GM03348 (cell line): ENCODE measurements around the gene GCC1.
A peak's percentile ranks its signal among the peaks of the same experiment; 100 is the strongest.

Source experiments
- DNase-seq: peaks from one replicate; pipeline ENCODE4 v3.0.0; 2012; ENCODE audit warnings: low spot score

Gene GCC1

GRCh38 chr7:127585044-127585953 is at the start of gene GCC1:
Gene GCC1, minus strand, starts transcription at chr7:127585596. Its CDS starts 414 bp downstream, at chr7:127585182.
- peak; percentile 98 for DNase-seq

DNA sequence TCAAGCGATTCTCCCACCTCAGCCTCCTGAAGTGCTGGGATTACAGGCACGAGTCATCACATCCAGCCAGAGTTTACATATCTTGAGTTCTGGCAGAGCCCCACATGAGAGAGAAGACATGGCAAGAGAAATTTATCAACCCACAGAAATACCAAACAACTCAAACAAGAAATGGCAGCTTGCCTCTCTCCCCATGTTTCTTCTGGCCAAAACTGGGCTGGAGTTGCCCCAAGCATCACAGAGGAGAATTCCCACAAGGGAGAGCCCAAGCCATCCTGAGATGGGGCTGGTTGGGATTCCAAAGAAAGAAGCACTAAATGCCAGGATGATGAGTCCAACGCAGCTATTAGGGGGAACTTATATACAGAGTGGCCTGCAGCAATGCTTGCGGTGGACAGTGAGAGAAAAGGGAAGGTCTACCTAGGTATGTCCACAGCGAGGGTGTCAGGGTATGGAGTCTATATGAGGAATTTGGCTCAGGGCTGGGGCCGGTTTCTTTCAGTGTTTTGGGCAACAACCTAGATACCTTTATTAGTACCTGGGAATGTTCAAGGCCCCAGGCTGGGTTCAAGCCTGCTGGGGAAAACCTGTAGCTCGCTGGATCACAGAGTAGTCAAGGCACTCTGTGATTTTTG is 47.0 kb upstream of the GCC1 start:
- peak; percentile 77 for DNase-seq

DNA sequence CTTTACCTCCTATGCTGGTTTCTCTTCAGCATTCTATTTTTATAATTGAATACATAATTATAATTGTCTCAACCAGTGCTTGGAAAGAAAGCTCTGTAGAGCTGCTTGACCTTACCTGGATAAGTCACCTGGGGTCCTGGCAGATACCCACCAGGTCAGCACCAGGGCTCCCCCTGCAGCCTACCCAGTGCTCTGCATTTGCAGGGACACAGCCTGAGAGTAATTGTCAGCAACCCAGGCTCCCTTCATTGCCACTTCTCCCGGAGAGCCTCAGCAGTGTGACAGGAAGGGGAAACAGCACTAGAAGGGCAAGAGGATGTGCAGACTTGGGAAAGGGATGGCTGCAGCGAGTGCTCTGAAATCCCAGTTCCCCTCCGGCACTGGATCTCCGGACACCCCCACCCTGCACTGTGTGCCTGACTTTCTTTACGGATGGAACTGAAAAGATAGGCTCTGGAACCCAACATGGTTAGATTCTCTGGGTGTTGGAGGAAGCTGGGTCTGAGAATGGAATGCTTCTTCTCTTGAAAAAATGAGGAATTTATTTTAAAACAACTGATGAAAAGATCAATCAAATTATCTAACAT is 44.0 kb upstream of the GCC1 start:
- no peak for DNase-seq

DNA sequence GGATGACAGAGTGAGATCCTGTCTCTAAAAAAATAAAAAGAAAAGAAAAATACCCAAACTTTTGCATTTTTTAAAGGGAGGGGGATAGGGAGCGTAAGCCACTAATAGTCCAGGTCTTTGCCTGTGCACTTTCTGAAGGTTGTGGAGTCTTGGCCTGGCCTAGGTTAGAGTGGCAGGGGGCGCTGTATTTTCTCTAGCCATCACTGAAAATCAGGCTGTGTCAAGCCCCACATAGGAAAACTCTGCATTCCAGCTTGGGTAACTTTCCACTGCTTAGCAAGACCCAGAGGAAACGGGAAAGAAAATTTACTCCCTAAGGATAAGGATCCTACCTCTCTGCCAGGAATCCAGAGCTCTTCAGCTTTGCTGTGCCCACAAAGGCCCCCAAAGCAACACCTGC is 43.0 kb upstream of the GCC1 start:
- no peak for DNase-seq

DNA sequence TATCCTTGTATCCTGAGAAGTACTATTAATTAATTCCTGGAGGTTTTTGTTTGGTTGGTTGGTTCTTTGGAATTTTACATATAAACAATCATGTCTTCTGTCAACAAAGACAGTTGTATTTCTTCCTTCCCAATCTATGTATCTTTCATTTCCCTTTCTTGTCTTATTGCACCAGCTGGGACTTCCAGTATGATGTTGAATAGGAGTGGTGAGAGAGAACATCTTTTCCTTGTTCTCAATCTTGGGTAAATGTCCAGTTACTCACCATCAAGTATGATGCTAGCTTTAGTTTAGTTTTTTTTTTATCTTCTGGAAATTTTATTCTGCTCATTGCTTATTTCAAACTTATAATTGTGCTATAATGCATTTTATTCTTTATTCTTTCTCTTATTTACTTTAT is 39.9 kb upstream of the GCC1 start:
- no peak for DNase-seq

- no peak for DNase-seq
Observed at GRCh38 chr7:127620406-127621233, 35.2 kb upstream of the GCC1 start.

- no peak for DNase-seq
Observed at GRCh38 chr7:127619681-127620405, 34.4 kb upstream of the GCC1 start.

DNA sequence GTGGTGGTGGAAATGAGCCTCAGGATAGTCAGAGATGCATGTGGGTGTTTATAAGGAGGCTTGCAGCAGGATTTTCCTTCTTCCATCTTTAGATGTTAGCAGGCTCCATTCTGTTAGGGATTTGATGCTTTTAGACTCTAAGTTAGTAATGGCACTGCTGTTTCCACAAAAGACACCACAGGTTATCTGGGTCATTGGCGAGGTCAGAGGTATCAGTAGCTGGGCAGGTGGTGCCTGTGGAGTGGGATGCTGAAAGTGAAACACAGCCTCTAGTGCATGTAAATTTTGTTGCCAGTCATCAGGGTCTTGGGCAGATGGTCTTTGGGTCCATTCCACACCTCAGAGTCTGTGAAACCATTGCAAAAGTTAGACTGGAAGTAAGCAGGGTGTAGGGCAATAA is 33.4 kb upstream of the GCC1 start:
- no peak for DNase-seq

DNA sequence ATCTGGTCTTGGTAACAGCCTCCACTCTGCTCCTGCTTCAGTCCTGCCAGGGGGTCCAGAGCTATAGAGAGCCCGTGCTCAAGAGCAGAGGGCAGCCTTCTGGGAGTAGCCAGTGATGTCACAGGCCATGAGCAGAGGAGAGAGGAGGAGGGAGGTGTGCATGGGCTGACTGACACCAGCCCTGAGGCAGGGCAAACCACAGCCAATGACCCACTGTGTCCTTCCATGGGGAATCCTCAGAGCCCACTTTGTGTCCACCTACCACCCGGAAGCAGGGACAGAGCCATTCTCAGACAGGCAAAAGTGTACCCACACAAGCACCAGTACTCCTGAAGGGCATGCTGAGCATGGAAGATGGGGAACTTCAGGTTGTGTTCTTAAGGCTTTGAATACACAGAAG is 32.6 kb upstream of the GCC1 start, which contains the start of gene PAX4:
PAX4 (minus strand) TSS at position 101 of the 400 bp plus-strand sequence. CDS start 2,214 bp downstream, outside the sequence.
- DNase-seq: no peak

DNA sequence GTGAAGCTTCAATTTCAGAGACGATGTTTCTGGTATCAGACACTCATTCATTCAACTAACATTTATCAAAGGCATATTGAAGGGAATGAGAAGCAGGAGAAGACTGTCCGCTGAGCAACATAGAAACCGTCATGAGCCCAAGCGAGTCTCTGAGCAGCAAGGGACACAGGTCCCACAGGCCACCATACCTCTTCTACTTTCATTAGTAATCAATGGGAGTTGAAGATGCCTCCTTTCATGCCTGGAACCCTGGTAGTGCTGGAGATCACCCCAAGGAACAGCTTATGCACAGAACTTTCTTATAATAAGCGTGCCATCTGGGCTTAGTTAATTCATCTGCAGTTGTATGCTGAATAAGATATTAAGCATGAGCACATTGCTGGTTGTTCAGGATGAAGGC is 31.3 kb upstream of the GCC1 start:
- no peak for DNase-seq

DNA sequence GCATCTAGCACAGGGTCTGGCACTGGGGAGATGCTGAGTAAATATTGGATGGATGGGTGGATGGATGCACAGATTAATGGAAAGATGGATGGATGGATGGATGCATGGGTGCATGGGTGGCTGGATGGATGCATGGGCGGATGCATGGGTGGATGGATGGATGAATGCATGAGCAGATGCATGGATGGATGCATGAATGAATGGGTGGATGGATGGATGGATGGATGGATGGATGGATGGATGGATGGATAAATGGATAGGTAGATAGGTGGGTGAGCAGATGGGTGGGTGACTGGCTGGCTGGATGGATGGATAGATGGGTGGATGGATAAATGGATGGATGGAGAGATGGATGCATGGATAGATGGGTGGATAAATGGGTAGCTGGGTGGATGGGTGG is 26.9 kb upstream of the GCC1 start:
- no peak for DNase-seq

GRCh38 chr7:127609297-127609696 is 23.9 kb upstream of the GCC1 start:
- no peak for DNase-seq

- DNase-seq: no peak
Observed at GRCh38 chr7:127608446-127608845, 23.1 kb upstream of the GCC1 start.

DNA sequence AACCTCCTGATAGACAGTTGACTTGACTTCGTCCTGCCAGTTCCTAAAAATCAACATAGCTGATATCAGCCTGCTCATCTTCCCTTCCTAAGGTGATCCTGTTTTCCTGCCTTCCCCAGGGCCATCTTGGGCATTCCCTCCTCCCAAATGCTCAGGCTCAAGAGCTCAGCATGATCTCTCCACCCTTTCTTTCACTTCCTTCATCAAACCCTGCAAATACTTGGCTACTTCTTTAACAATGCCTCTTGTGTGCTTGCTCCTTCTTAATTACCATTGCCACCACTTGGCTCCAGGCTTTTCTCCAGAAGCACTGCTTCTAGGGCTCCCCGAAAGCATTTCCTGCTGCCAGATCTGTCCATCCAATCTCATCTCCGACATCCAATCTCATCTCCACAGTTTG is 15.5 kb upstream of the GCC1 start:
- no peak for DNase-seq

GRCh38 chr7:127598318-127598717 is 12.9 kb upstream of the GCC1 start:
- DNase-seq: no peak

DNA sequence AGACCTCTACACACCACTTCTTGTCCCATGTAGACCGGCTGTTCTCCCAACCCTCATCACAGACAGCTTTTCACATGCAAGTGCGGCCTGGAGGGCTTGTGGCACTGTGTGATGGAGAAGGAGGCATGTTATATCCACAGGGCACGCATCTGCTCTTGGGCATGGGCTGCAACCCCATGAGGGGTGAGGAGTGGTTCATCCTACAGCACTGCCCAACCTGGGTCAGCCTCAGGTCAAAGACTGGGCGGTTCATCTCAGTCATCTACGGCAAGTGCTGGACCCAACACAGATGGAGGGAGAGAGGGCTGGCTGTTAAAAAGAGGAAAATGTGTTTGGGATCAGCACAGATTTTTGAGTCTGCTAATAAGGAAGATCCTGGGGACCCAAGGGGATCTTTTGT is 10.3 kb upstream of the GCC1 start:
- DNase-seq: no peak

DNA sequence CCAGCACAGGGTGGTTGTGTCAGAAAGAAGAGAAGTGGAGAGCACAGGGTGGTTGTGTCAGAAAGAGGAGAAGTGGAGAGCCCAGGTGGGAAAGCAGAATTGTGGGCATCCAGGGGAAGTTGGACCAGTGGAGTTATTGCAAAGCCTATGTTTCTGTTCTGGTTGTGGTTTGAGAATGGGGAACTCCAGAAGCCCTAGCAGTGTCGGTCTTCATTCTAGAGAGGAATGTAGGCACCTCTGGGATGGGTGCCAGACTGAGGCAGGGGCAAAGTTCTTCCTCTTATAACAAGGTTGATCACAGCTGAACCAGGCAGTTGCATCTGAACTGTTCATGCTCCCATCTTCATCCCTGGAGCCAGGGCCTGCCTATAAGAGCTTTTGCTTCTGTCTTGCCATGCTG is 9.1 kb upstream of the GCC1 start:
- no peak for DNase-seq

DNA sequence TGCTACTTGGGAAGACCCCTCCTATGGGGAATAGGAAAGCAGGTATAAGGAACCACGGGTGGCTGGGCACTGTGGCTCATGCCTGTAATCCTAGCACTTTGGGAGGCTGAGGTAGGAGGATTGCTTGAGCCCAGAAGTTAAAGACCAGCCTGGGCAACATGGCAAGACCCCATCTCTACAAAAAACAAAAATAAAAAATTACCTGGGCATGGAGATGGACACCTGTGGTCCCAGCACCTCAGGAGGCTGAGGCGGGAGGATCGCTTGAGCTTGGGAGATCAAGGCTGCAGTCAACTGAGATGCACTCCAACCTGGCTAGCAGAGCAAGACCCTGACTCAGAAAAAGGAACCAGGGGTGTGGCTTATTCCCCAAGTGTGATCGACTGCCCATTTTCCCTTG is 7.2 kb upstream of the GCC1 start:
- DNase-seq: no peak

- no peak for DNase-seq
Observed at GRCh38 chr7:127591591-127591990, 6.2 kb upstream of the GCC1 start.

DNA sequence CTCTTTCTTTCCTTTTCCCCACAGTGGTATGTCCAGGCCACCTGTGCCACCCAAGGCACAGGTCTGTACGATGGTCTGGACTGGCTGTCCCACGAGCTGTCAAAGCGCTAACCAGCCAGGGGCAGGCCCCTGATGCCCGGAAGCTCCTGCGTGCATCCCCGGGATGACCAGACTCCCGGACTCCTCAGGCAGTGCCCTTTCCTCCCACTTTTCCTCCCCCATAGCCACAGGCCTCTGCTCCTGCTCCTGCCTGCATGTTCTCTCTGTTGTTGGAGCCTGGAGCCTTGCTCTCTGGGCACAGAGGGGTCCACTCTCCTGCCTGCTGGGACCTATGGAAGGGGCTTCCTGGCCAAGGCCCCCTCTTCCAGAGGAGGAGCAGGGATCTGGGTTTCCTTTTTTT is 5.8 kb upstream of the GCC1 start:
- DNase-seq: no peak

DNA sequence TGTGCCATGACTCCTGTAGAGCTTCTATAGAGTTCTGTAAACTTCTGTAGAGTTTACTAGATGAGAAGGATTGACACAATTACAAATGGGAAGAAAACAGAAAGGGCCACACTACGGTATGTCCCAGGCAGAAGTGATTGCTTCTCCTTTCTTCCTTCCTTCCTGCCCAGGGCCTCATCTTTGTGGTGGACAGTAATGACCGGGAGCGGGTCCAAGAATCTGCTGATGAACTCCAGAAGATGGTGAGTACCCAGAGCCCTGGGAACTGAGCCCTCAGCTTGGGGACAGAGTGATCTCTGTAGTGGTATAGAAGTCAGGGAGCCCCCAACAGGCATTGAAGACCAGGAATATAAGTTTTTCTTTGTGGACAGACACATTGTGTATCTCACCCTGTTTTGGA is 4.5 kb upstream of the GCC1 start:
- no peak for DNase-seq
